ENCODE results near the gene FGGY. TPM values are rescaled to one million over a fixed set of nuclear protein-coding genes. Genes with fewer than 3 reads are reported as not detected.

FGGY gene
- total RNA-seq, 1 donor from 2014 or later: 12.6 TPM

DNA sequence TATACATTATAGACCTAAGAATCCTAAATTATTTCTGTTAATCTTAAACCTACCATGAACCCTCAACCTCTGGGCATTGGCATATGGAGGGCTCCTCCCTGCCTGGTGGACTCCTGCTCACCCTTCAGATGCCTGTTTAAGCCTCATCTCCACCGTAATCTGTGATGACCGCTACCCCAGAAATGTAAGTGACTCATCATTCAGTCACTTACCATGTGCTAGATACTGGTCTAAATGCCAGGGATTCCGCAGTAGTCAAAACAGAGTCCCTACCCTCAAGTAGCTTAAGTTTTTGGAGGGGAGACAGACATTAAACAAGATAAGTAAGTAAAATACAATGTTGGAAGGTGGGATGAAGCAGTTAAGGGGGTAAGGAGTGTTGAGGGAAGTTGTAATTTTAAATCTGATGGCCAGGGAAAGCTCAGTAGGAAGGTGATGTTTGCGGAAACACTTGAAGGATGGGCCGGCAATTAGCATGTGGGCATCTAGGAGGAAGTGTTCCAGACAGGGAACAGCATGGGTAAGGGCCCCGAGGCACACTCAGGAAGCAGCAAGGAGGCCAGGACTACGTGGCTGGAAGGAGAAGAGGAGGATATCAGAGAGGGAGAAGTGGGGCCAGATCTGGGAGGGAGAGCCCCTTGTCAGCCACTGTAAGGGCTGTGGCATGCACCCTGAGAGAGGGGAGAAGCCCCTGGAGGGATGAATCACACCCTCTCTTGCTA, 376.1 kb downstream of the FGGY start:
- DNase-seq (ENCODE audit: extremely low spot score, unreplicated experiment): no peak
- peak overlapping the region; percentile 89 for H3K27ac Mint-ChIP-seq
- H3K36me3 Mint-ChIP-seq: no peaks in the 10 kb centered on the region
- no peaks in the 10 kb centered on the region for H3K9me3 Mint-ChIP-seq
- peaks cover 46% of the 10 kb centered on the region for H3K4me1 Mint-ChIP-seq (ENCODE audit: unreplicated experiment)
- TF ChIP-seq CTCF (conservative IDR thresholded peaks at IDR 0.05): no peak
- H3K4me3 Mint-ChIP-seq: peak overlapping the region; percentile 67
- H3K27me3 Mint-ChIP-seq: no peaks in the 10 kb centered on the region

- no peaks in the 10 kb centered on the region for H3K9me3 Mint-ChIP-seq
- peak overlapping the region; percentile 67 for H3K4me3 Mint-ChIP-seq
- H3K27ac Mint-ChIP-seq: peak overlapping the region; percentile 89
- no peak for TF ChIP-seq CTCF (conservative IDR thresholded peaks at IDR 0.05)
- DNase-seq (ENCODE audit: extremely low spot score, unreplicated experiment): no peak
- peaks cover 54% of the 10 kb centered on the region for H3K4me1 Mint-ChIP-seq (ENCODE audit: unreplicated experiment)
- no peaks in the 10 kb centered on the region for H3K27me3 Mint-ChIP-seq
- H3K36me3 Mint-ChIP-seq: no peaks in the 10 kb centered on the region
Observed at GRCh38 chr1:59673573-59674450, 376.9 kb downstream of the FGGY start.

DNA sequence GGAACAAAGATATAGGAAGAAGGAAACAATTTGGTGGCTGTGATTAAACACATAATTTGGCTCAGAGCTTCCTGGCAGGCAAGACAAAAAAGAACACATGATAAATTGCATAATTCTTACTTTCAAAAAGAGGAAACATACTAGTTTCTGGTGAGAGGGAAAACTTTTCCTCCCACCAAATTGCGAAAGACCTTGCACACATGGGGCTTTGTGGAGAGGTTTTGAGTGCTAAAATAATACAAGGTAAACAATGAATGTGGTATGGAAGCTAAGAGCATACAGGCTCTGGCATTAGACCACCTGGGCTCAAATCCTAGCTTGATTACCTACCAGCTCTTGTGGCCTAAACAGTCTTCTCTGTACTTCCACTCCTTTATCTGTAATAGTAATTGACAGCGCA, 377.7 kb downstream of the FGGY start:
- Mint-ChIP-seq H3K27ac (peak overlapping the region; percentile 89), H3K4me1 (ENCODE audit: unreplicated experiment) (peaks cover 53% of the 10 kb centered on the region)
- TF ChIP-seq CTCF (conservative IDR thresholded peaks at IDR 0.05): no peak

DNA sequence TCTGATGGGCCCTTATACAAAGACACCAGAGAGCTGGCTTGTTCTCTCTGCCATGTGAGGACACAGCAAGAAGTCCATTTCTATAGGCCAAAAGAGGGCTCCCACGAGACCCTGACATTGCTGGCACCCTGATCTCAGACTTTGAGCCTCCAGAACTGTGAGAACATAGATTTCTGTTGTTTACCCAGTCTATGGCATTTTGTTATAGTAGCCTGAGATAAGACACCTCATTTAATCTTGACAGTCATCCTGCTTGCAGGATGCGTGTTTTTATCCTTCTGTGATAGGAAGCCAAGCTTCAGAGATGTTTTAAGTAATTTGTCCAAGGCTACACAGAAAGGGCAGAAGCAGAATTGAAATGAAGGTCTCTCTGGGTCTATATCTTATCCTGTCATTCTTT, 379.0 kb downstream of the FGGY start:
- no peaks in the 10 kb centered on the region for H3K9me3 Mint-ChIP-seq
- H3K27me3 Mint-ChIP-seq: no peaks in the 10 kb centered on the region
- no peak overlapping the region for H3K4me3 Mint-ChIP-seq
- peak overlapping the region; percentile 29 for H3K27ac Mint-ChIP-seq
- H3K4me1 Mint-ChIP-seq (ENCODE audit: unreplicated experiment): peaks cover 54% of the 10 kb centered on the region
- TF ChIP-seq CTCF (conservative IDR thresholded peaks at IDR 0.05): no peak
- DNase-seq (ENCODE audit: extremely low spot score, unreplicated experiment): no peak
- H3K36me3 Mint-ChIP-seq: no peaks in the 10 kb centered on the region

More for the DNA sequence above, 377.7 kb downstream of the FGGY start:
- DNase-seq (ENCODE audit: extremely low spot score, unreplicated experiment): no peak
- peak overlapping the region; percentile 42 for H3K4me3 Mint-ChIP-seq
- no peaks in the 10 kb centered on the region for H3K36me3 Mint-ChIP-seq
- H3K9me3 Mint-ChIP-seq: no peaks in the 10 kb centered on the region
- H3K27me3 Mint-ChIP-seq: no peaks in the 10 kb centered on the region

GRCh38 chr1:59678040-59678439, 381.1 kb downstream of the FGGY start:
- H3K4me3 Mint-ChIP-seq: peak overlapping the region; percentile 30
- peaks cover 61% of the 10 kb centered on the region for H3K4me1 Mint-ChIP-seq (ENCODE audit: unreplicated experiment)
- no peak for DNase-seq (ENCODE audit: extremely low spot score, unreplicated experiment)

More at GRCh38 chr1:59678040-59678439, 381.1 kb downstream of the FGGY start:
- TF ChIP-seq CTCF (conservative IDR thresholded peaks at IDR 0.05): no peak
- Mint-ChIP-seq H3K27me3 (no peaks in the 10 kb centered on the region), H3K27ac (peak overlapping the region; percentile 74), H3K36me3 (no peaks in the 10 kb centered on the region), H3K9me3 (no peaks in the 10 kb centered on the region)

All from type B pancreatic cell (in vitro differentiated cells).